Measurements from ENCODE around the gene UVRAG. TPM values are rescaled to one million over a fixed set of nuclear protein-coding genes. Genes with fewer than 3 reads are reported as not detected.

UVRAG gene
- total RNA-seq, 3 donors from 2014 or later (not counting 1 experiment from before 2014, with no cell fraction given): 39.9 to 52.5 (median 41.4) TPM

- no peaks in the 10 kb centered on the region for H3K4me1 ChIP-seq (ENCODE audit: control insufficient read depth, insufficient read depth, low read length)
- TF ChIP-seq CTCF (IDR thresholded peaks at IDR 0.05): no peak
- no peaks in the 10 kb centered on the region for H3K27me3 Mint-ChIP-seq (ENCODE audit: low read depth in 2 of 2)
- H3K27ac ChIP-seq (ENCODE audit: low read length): no peak overlapping the region
- H3K4me1 Mint-ChIP-seq: peaks cover 0 to 19% of the 10 kb centered on the region in 2 donors
- H3K9me3 Mint-ChIP-seq: no peaks in the 10 kb centered on the region
- no peak for ATAC-seq
- H3K36me3 ChIP-seq (ENCODE audit: control insufficient read depth, insufficient read depth, low read length): peaks cover 2% of the 10 kb centered on the region
- H3K4me3 ChIP-seq (ENCODE audit: low read length): no peak overlapping the region
- no peaks in the 10 kb centered on the region for H3K36me3 Mint-ChIP-seq
- no peaks in the 10 kb centered on the region for H3K27me3 ChIP-seq (ENCODE audit: control insufficient read depth, insufficient read depth, low read length)
- H3K27ac Mint-ChIP-seq: no peak overlapping the region
- no peak overlapping the region for H3K4me3 Mint-ChIP-seq
- 94% methylated on average over 2 of the region's 2 CpGs for WGBS (ENCODE audit: insufficient coverage)
- no peak for DNase-seq
- H3K9me3 ChIP-seq (ENCODE audit: control insufficient read depth, insufficient read depth, low read length): no peaks in the 10 kb centered on the region
- intact Hi-C loops (cut with micrococcal nuclease): no loop called here
These were observed 316.1 kb downstream of the UVRAG start for GRCh38 chr11:76131142-76131541.

GRCh38 chr11:76131671-76132631 lies 316.9 kb downstream of the UVRAG start:
- no peak overlapping the region for H3K4me3 Mint-ChIP-seq
- no peaks in the 10 kb centered on the region for H3K27me3 Mint-ChIP-seq (ENCODE audit: low read depth in 2 of 2)
- DNase-seq (no peak), ATAC-seq (no peak)
- no peaks in the 10 kb centered on the region for H3K9me3 Mint-ChIP-seq
- H3K27me3 ChIP-seq (ENCODE audit: control insufficient read depth, insufficient read depth, low read length): no peaks in the 10 kb centered on the region
- no peak overlapping the region for H3K4me3 ChIP-seq (ENCODE audit: low read length)
- intact Hi-C loops (cut with micrococcal nuclease): no loop called here
- H3K9me3 ChIP-seq (ENCODE audit: control insufficient read depth, insufficient read depth, low read length): no peaks in the 10 kb centered on the region
- H3K4me1 Mint-ChIP-seq: peaks cover 0 to 15% of the 10 kb centered on the region in 2 donors
- no peak overlapping the region for H3K27ac ChIP-seq (ENCODE audit: low read length)
- H3K36me3 ChIP-seq (ENCODE audit: control insufficient read depth, insufficient read depth, low read length): peaks cover 2% of the 10 kb centered on the region
- H3K27ac Mint-ChIP-seq: no peak overlapping the region
- 92% methylated on average over 4 of the region's 6 CpGs for WGBS (ENCODE audit: insufficient coverage)
- no peaks in the 10 kb centered on the region for H3K4me1 ChIP-seq (ENCODE audit: control insufficient read depth, insufficient read depth, low read length)
- no peaks in the 10 kb centered on the region for H3K36me3 Mint-ChIP-seq
- no peak for TF ChIP-seq CTCF (IDR thresholded peaks at IDR 0.05)

- DNase-seq (no peak), ATAC-seq (no peak)
- H3K27me3 ChIP-seq (ENCODE audit: control insufficient read depth, insufficient read depth, low read length): no peaks in the 10 kb centered on the region
- H3K4me1 ChIP-seq (ENCODE audit: control insufficient read depth, insufficient read depth, low read length): peaks cover 4% of the 10 kb centered on the region
- H3K4me3 ChIP-seq (ENCODE audit: low read length): no peak overlapping the region
- H3K9me3 Mint-ChIP-seq: no peaks in the 10 kb centered on the region
- WGBS (ENCODE audit: insufficient coverage): 83% methylated on average over 2 of the region's 3 CpGs
- no peak overlapping the region for H3K27ac Mint-ChIP-seq
- intact Hi-C loops (cut with micrococcal nuclease): no loop called here
- peaks cover 0 to 15% of the 10 kb centered on the region in 2 donors for H3K4me1 Mint-ChIP-seq
- H3K36me3 Mint-ChIP-seq: no peaks in the 10 kb centered on the region
- H3K9me3 ChIP-seq (ENCODE audit: control insufficient read depth, insufficient read depth, low read length): no peaks in the 10 kb centered on the region
- no peaks in the 10 kb centered on the region for H3K27me3 Mint-ChIP-seq (ENCODE audit: low read depth in 2 of 2)
- no peak overlapping the region for H3K4me3 Mint-ChIP-seq
- no peak overlapping the region for H3K27ac ChIP-seq (ENCODE audit: low read length)
- H3K36me3 ChIP-seq (ENCODE audit: control insufficient read depth, insufficient read depth, low read length): no peaks in the 10 kb centered on the region
- no peak for TF ChIP-seq CTCF (IDR thresholded peaks at IDR 0.05)
These were observed 319.2 kb downstream of the UVRAG start for GRCh38 chr11:76134239-76134638.

All from natural killer cell (primary cell).